Upper lobe of left lung (tissue), 4 donors: ENCODE data around the gene SPOCK1.

Experiments
- CTCF ChIP-seq, 6 experiments: fragments of 450-650 bp in 4 of 6; fragments of 200-600 bp in 2 of 6; sonication (generic) in 2 of 6; IDR thresholded peaks; one replicate each; pipeline ENCODE4 v1.5.1; 2016 to 2019; ENCODE audit warnings: antibody characterized with exemption in 6 of 6
- POLR2A ChIP-seq, 4 donors: fragments of 450-650 bp; IDR thresholded peaks; one replicate each; pipeline ENCODE4 v1.5.1; 2016 to 2017; ENCODE audit warnings: antibody characterized with exemption in 4 of 4, mild to moderate bottlenecking in 2 of 4

GRCh38 chr5:137056676-137057075 is 442.4 kb downstream of the SPOCK1 start:
- no peak for TF ChIP-seq CTCF (IDR thresholded peaks at IDR 0.05)
- no peak for TF ChIP-seq POLR2A (IDR thresholded peaks at IDR 0.05)
